GM18870 (cell line): Measurements from ENCODE around the gene HRCT1.
"Not testable (repeated sequence)": the region's sequence is repeated elsewhere in the genome, so short reads cannot be mapped to it uniquely, and the experiment has no call there.

Experiments
- ATAC-seq: cut with Tn5 transposase; IDR thresholded peaks from one replicate; pipeline ENCODE4 v1.9.1; 2021; ENCODE audit warnings: moderate library complexity; ENCODE audit not compliant: unreplicated experiment

Gene HRCT1

DNA sequence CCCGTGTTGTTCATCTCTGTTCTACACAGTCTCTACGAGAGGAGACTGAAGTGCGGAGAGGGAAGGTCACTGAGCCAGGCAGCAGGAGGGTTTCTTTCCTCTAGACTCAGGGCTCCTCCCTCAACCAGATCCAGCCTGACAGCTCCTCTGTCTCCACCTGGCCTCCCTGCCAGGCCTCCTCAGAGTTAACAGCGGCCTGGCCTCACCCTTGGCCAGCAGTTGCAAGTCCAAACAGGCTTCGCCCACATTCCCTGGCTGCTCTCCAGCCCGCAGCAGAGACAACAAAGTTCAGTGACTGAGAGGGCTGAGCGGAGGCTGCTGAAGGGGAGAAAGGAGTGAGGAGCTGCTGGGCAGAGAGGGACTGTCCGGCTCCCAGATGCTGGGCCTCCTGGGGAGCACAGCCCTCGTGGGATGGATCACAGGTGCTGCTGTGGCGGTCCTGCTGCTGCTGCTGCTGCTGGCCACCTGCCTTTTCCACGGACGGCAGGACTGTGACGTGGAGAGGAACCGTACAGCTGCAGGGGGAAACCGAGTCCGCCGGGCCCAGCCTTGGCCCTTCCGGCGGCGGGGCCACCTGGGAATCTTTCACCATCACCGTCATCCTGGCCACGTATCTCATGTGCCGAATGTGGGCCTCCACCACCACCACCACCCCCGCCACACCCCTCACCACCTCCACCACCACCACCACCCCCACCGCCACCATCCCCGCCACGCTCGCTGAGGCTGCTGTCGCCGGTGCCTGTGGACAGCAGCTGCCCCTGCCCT, at the start of gene HRCT1:
Gene HRCT1, plus strand, starts transcription at position 291 of the 768 bp plus-strand sequence. Its CDS starts 86 bp downstream, at position 377.
- ATAC-seq = no peak

DNA sequence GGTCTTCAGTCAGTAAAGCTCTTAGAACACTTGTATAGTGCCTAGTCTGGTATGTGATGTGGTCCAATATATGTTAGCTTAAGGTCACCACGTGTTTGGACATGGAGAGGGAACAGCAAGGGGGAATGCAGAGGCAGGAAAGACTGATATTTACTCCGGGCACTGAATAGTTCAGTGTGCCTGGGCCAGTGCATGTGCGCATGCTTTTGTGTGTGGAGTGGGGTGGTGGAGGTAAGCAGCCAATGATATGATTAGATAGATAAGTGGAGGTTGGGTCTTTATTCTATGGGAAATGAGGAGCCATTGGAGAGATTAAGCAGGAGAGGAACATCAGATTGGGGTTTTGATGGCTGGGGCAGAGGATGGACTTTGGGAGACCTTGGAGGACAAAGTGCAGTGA, 49.8 kb upstream of the HRCT1 start:
- ATAC-seq = no peak

DNA sequence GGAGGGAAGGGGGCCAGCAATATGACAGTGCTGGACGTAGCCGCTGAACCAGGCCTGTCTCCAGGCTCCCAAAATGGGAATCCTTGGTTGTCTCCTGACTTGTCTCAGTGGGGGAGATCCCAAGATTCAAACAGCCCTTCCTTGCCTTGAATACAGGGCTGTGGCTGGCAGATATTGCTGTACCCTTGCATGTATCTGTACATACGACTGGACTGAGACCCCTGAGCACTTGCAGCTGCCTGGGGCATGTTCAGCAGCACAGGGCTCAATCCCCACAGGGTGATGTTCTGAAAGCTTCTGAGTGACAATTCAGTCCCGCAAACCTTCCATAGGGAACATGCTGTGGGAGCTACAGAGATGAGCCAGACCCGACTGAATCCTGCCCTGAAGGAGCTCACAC, 49.1 kb upstream of the HRCT1 start:
- ATAC-seq = no peak

DNA sequence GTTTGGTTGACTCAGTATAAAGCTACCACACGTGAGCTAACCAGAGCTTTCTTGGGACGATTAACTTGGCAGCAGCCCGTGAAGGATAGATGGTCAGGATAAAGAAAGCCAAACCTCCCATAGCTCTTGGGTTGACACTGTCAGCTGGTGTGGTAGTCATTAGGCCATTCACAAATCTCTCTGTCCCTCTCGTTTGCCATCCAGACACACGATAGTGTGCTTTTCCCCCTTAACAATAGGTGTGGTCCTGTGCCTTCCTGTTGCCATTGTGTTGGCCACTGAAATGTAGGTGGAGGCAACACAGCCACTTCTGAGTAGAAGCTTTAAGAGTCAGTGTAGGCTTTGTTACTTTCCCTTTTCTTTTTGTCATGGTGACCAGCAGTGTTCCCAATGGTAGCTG, 47.5 kb upstream of the HRCT1 start:
- ATAC-seq = no peak

DNA sequence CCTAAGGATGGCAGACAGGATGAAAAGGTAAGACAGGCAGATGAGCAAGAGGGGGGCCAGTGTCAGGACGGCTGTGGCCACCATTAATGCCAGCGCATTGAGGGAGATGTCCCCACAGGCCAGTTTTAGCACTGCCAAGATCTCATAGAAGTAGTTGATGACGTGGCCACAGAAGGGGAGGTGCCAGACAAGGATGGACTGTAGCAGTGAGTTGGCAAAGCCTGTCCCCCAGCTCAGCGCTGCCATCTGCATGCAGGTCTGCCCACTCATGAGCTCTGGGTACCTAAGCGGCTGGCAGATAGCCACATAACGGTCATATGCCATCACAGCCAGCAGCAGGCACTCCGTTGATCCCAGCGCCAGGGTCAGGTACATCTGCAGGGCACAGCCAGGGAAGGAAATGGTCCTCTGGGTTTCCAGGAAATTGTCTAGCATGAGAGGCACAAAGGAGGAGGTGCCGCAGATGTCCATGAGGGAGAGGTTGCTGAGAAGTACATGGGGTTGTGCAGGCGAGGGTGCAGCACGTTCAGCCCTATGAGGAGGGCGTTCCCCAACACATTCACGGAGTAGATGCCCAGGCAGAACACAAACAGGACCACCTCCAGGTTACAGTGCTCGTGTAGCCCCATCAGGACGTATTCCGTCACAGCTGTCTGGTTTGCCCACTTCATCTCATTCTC, 46.6 kb upstream of the HRCT1 start:
- no peak for ATAC-seq

DNA sequence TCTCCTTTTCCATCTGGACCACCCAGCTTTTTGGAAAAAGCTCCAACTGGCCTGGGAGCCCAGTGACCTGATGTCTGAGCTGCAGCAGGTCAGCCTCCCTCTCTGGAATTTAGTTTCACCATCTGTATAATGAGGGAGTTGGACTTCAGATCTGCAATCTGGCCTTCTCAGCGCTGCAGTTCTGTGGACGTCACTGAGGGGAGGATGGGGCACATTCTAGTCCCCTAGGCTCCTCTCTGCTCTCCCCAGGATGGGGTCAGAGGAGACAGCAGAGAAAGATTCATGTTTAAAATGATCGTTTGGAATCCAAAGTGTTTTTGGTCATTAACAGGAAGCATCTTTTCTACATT, 46.0 kb upstream of the HRCT1 start:
- no peak for ATAC-seq

DNA sequence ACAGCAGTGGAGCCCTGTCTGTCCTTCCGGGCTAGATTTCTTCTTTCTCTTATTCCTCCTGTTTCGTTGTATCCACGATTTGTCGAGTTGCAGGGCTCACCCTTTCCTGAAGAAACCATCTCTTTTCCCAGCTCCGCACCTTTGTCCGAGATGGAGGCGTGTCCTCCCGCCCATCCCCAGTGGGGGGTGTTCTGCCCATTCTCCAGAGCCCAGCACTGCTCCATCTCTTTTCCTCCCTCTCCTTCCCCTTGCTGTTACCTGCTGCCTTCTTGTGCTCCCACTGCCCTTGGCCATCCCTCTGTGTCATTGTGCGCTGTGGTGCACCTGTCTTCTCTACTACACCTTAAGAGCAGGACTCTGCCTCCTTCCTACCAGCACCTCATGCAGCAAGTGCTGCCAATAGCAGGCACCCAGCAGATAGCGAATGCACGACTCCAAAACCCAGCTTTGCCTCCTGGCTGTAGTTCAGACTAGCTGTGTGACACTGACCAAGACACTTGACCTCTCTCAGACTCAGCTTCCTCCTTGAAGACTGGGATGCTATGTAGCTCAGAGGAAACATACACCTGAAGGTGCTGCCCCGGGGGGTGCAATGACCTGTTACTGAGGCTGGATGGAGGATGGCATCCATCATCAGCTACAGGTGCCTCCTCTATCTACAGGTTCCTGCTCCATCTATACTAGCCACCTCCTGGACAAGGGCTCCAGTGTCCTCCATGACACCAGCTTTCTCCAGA, 44.7 kb upstream of the HRCT1 start:
- ATAC-seq = no peak

DNA sequence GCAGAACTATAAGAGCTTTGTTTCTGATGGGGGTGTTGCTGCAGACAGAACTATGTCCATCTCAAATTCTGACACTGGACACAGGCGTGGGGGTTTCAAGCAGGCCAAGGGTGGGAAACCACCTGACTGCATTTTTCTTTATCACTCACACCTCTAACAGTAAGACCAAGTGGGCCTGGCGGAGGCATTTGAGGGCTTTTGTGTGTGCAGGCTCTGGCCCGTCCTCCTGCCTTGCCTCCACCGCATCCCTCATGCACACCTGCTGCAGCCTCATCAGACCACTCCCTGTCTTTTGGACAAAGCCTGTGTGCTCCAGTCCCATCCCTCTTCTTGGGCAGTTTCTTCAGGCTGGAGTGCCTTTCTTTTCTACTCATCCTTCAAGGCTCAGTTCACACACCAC, 43.7 kb upstream of the HRCT1 start:
- ATAC-seq = no peak

DNA sequence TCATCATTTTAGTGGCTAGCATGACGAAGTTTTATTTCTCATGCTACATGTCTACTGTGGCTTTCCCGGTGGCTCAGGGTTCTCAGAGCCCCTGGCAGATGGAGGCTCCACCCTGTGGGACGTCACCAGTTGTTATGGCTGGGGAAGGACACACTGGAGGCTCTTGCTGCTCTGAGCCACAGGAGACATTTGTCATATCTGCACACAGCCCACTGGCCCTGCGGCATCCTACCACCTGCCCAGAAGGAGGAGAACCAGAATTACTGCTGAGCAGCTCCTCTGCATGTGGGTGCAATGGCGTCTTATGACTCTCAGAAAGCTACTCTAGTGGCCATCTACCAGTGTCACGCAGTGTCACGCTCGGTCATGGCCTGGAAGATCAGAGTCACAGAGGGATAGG, 42.4 kb upstream of the HRCT1 start:
- no peak for ATAC-seq

DNA sequence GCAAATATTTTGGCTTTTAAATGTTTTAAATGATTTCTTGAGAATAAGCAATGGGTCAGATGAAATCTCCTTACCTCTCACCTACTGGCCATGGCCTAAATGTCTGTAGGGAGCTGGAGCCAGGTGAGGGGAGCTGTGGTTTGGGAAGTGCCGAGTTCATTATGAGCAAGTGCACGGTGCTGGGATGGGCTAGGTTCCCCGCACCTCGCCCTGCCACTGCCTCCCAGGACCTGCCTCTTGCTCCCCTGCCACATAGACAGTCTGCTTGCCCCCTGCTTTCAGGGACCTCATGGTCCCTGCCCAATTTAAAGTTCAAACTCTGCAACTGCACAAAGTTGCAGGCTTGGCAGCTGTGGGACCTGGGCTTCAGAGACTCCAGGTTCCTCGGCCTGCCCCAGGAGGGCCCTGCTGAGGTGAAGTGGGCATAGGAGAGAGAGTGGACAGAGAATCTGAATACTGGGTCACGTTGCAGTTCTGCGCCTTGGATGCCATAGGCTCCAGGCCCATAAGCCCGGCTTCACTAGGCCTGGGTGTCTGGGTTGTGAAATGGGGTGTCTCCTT, 41.2 kb upstream of the HRCT1 start:
- ATAC-seq = no peak

DNA sequence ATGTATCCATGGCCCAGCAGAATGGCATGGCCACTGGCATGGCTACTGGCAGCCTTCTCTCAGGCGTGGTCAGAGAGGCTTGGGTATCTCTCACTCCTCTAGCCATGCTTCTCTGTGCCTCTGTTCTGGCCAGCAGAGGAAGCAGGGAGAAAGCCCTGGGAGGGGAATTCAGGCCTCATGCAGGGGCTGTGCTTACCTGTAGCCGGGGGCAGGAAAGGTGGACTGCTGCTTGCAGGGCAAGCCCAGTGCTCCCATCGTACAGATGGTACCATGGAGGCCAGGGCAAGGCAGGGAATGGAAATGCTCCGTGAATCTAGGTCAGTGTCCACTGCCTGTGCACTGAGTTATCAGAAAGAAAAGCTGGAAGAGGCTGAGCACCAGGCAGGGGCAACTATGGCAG, 38.5 kb upstream of the HRCT1 start:
- ATAC-seq = no peak

DNA sequence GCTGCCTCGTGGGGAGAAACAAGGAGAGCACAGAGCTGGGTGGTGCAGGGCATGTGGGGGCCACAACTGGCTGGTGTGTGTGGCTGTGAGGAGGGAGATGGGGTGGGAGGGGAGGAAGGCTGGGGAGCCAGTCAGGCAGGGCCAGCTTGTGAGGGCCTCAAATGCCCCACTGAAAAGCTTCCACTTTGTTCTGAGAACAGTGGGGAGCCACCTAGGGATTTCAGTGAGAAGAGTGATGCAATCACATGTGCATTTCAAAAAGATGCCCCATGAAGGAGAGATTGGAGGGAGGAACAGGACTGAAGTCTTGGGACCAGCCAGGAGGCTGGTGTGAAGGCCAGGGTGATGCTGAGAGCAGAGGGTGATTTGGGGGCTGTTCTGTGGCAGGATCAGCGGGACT, 37.1 kb upstream of the HRCT1 start:
- ATAC-seq = no peak

DNA sequence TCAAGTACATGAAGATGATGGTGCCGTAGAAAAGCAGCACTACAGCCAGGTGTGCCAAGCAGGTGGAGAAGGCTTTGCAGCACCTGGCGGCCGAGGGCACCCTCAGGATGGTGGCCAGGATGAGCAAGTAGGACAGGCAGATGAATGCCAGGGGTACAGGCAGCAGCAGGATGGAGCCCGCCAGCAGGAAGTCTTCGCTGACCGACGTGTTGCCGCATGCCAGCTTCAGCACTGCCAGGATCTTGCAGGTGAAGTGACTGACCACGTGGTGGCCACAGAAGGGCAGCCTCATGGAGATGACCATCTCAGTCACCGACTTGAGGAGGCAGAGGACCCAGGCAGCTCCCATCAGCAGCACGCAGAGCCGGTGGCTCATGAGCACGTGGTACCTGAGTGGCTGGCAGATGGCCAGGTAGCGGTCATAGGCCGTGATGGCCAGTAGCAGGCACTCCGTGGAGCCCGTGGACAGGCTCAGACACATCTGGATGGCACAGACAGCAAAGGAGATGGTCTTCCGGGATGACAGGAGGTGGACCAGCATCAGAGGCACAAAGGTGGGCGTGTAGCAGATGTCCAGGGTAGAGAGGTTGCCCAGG, 36.3 kb upstream of the HRCT1 start:
- ATAC-seq = no peak

DNA sequence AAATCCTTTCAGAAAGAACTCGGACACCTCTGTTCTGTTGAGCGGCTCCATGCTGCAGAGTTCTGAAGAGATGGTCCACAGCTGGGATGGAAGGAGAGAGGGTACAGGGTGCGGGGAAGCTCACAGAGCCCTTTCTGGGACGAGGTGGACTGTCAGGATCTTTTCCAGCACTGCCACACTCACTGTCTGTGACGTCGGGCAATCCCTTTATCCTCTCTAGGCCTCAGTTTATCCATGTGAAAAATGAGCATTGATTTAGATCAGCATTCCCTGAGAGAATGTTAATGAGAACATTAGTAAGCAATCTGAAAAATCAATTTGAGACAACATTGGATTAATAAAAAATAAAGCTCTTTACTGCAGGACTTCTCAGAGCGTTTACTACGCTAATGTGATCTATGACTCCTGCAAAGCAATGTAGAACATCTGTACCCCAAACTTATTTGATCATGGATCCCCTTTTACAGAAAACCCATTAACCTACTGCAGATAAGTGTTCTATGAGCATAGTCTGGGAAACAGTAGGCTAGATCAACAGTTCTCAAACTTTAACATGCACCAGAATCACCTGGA, 35.6 kb upstream of the HRCT1 start, which contains the start of gene OR13J1:
Gene OR13J1, minus strand, starts transcription at position 51 of the 573 bp plus-strand sequence. Its CDS starts 0 bp downstream, at position 51.
- no peak for ATAC-seq

DNA sequence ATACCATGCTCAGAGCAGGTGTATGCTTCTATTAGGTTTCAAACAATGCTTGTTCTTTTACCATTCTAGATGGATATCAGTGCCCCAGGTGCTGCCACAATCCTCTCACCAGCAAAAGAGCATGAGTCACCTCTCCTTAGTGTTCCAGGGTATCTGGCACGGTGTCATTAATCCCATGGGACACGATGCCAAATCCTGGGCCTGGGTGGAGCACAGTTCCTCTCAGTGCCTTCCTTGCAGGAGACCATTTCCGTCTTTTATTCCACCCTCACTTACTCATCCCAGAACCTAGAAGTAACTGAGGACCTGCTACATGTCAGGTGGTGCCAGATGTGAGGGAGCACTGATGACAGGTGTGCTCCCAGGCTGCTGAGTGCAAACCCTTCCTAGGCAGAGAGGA, 34.5 kb upstream of the HRCT1 start:
- no peak for ATAC-seq

DNA sequence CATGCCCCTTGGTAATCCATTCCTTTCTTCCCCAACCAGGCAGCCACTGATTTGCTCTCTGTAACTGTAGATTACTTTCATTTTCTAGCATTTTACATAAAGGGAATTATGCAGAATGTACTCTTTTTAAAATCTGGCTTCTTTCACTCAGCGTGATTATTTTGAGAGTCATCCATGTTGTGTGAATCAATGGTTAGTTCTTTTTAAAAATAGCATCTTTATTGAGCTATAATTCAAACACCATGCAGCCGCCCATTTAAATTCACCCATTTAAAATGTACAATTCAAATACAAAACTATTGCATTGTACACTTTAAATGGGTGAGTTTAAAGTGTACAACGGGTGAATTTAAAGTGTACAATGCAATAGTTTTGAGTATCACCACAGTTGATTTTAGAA, 33.5 kb upstream of the HRCT1 start:
- no peak for ATAC-seq

DNA sequence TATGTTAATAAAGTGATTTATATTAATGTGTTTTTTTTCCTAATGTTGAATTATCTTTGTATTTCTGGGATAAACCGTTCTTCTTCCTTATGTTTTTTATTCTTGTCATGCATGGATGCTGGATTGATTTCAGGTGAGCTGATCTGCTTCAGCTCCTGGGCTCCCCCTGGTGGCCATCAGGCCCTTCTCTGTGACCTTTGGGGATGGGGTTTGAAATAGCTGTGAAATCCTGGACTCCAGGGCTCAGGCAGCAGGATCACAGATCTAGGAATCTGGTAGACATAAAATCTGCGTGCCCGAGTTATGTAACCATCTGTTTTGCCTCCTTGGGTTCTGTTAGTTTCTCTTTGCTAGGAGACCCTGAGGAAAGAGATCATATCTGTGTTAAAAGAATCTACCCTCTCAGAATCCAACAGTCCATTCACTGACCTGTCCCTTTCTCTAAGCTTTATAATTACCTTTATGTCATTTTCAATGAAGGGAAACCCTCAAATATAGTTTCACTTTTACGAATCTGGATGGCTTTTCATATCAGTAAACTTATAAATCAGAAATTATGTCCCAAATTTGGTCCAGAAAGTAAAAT, 23.6 kb upstream of the HRCT1 start:
- ATAC-seq = no peak

DNA sequence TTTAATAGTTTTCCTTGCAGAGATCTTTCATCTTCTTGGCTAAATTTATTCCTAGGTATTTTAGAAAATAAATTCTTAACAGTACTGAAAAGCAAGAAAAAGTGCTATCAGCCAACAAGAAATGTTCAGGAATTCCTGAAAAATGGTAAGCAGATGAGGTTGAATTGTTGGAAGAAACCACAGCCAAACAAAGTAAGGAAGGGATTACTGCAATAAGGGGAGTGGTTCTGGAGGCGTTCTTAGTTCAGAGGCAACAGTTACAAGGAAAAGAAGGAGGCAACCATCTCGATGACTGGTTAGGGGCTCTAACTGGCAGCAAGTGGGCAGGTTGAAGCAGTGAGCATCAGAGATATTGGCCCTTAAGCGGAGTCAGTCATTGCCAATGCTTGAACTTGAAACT, 23.0 kb upstream of the HRCT1 start:
- no peak for ATAC-seq

DNA sequence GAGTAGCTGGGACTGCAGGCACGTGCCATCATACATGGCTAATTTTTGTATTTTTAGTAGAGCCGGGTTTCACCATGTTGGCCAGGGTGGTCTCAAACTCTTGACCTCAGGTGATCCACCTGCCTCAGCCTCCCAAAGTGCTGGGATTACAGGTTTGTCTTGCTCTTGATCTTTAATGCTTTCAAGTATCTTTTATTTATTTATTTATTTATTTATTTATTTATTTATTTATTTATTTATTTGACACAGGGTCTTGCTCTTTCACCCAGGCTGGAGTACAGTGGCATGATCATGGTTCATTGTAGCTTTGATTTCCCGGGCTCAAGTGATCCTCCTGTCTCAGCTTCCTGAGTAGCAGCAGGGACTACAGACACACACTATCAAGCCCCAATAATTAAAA, 21.1 kb upstream of the HRCT1 start:
- ATAC-seq = not testable (repeated sequence)

DNA sequence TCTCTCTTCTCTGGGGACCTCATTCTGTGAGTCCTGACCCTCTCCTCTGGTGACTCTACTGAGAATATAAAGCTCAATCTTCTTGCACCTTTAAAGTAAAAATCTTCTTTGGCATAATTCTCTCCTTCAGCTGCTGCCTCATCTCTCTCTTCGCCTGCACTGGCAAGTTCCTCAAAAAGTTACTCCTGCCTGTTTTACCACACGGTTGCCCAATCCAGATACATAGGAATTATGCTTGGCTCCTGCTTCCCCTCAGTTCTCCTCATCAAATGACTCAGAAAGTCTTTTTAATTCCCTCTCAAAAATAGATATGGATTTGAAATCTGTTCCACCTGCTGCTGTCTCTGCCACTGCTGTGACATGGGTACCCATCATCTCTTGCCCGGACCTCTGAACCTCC, 14.4 kb upstream of the HRCT1 start:
- no peak for ATAC-seq

DNA sequence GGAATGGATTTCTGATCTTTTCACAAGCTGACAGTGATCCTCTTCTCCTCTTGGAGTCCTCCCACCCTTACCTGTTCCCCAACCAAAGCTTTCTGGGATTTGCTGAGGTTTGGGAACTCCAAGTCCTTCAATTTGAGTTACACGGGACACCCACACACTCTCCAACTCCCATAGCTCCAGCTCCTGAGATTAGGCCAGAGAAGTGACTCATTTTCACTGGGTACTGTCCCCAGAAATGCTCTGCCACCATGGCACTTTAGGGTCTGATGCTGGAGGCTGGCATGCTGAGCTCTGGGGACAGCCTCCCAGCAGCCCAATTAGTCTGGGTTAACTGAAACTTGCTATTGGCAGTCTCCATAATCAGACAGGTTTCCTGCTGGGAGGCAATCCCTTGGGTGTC, 14.0 kb upstream of the HRCT1 start:
- no peak for ATAC-seq
